Calu3 (cell line): ENCODE data around the gene CAPN2. TPM values are rescaled to one million over a fixed set of nuclear protein-coding genes. Genes with fewer than 3 reads are reported as not detected.
"Not testable (repeated sequence)": the region's sequence is repeated elsewhere in the genome, so short reads cannot be mapped to it uniquely, and the experiment has no call there.

Source experiments
- BruUV-seq: library from RNA; stranded (reverse); fragments of 400-500 nt; replicated peaks from 2 replicates; lab custom pipeline; 2021; lab: Mats Ljungman, UMichigan
- CTCF ChIA-PET: fragments of 300-600 bp; sonication (Branson Sonifier 250); formaldehyde crosslinking; loops from one replicate; lab custom pipeline; 2022; ENCODE audit warnings: antibody characterized with exemption; lab: Charles Lee
- DNase-seq: peaks from one replicate; pipeline ENCODE4 v3.0.0; 2022
- H3K27ac Mint-ChIP-seq: one replicate; pipeline ENCODE4 v1.8.0; 2022; ENCODE audit warnings: mixed read lengths; ENCODE audit not compliant: unreplicated experiment
- H3K27me3 Mint-ChIP-seq: one replicate; pipeline ENCODE4 v1.8.0; 2022; ENCODE audit warnings: mixed read lengths; ENCODE audit not compliant: unreplicated experiment
- H3K36me3 Mint-ChIP-seq: one replicate; pipeline ENCODE4 v1.8.0; 2022; ENCODE audit warnings: mild to moderate bottlenecking, moderate library complexity, mixed read lengths; ENCODE audit not compliant: insufficient read depth, unreplicated experiment
- H3K4me1 Mint-ChIP-seq: one replicate; pipeline ENCODE4 v1.8.0; 2022; ENCODE audit warnings: mild to moderate bottlenecking, low read depth, mixed read lengths; ENCODE audit not compliant: unreplicated experiment
- H3K4me3 Mint-ChIP-seq: one replicate; pipeline ENCODE4 v1.8.0; 2022; ENCODE audit warnings: mild to moderate bottlenecking, low read depth, moderate library complexity, mixed read lengths; ENCODE audit not compliant: unreplicated experiment
- H3K9me3 Mint-ChIP-seq: one replicate; pipeline ENCODE4 v1.8.0; 2022; ENCODE audit warnings: low read depth, mixed read lengths; ENCODE audit not compliant: unreplicated experiment
- CTCF ChIP-seq: fragments of 200-600 bp; IDR thresholded peaks from one replicate; pipeline ENCODE4 v1.8.0; 2022; ENCODE audit warnings: antibody characterized with exemption; ENCODE audit not compliant: unreplicated experiment
- intact Hi-C: fragments of 100-400 bp; cut with micrococcal nuclease; formaldehyde crosslinking; loops from one replicate; pipeline ENCODE4 v1.10.0; 2022; ENCODE audit not compliant: unreplicated experiment
- total RNA-seq: library from RNA; stranded (reverse); gene quantifications from 2 replicates; pipeline ENCODE4 v1.2.3, GENCODE V29; 2022

The CAPN2 gene
- total RNA-seq, 1 experiment from 2014 or later, result 266 TPM

GRCh38 chr1:223731133-223731770, 18.9 kb downstream of the CAPN2 start:
- no TSS peak for BruUV-seq
- Mint-ChIP-seq H3K27ac (peak overlapping the region; percentile 29), H3K4me3 (peak overlapping the region; percentile 37), H3K9me3 (no peaks in the 10 kb centered on the region), H3K36me3 (peaks cover 77% of the 10 kb centered on the region), H3K27me3 (no peaks in the 10 kb centered on the region), H3K4me1 (peaks cover 75% of the 10 kb centered on the region)
- no peak for TF ChIP-seq CTCF
- intact Hi-C loops, result no loop called here
- CTCF ChIA-PET, result interaction anchor here (1.0 to 1.2 kb wide), 2 partner anchors 12 to 24 kb away, joined by 3 read pairs; no protein-coding TSS in a partner anchor
- DNase-seq, result peak; percentile 43

GRCh38 chr1:223732993-223733798, 20.9 kb downstream of the CAPN2 start:
- Mint-ChIP-seq H3K4me1 (peaks cover 73% of the 10 kb centered on the region), H3K4me3 (no peak overlapping the region), H3K36me3 (peaks cover 70% of the 10 kb centered on the region), H3K9me3 (no peaks in the 10 kb centered on the region), H3K27ac (no peak overlapping the region), H3K27me3 (no peaks in the 10 kb centered on the region)
- no peak for DNase-seq
- intact Hi-C loops, result no loop called here
- no peak for TF ChIP-seq CTCF
- no TSS peak for BruUV-seq
- CTCF ChIA-PET, result interaction anchor here (1.1 kb wide), 1 partner anchor 12 kb away, joined by 4 read pairs; no protein-coding TSS in a partner anchor

- Mint-ChIP-seq H3K4me1 (peaks cover 78% of the 10 kb centered on the region), H3K4me3 (no peak overlapping the region), H3K9me3 (no peaks in the 10 kb centered on the region), H3K27ac (no peak overlapping the region), H3K36me3 (peaks cover 73% of the 10 kb centered on the region), H3K27me3 (no peaks in the 10 kb centered on the region)
- no TSS peak for BruUV-seq
- CTCF ChIA-PET, result no interaction called here
- no peak for TF ChIP-seq CTCF
- no peak for DNase-seq
- intact Hi-C loops, result no loop called here
These were observed 21.8 kb downstream of the CAPN2 start for GRCh38 chr1:223733898-223734852.

- H3K9me3 Mint-ChIP-seq, H3K27me3 Mint-ChIP-seq, BruUV-seq, H3K4me3 Mint-ChIP-seq, intact Hi-C loops, DNase-seq: not testable (repeated sequence)
- Mint-ChIP-seq H3K27ac (peak overlapping the region; percentile 3), H3K4me1 (peaks cover 80% of the 10 kb centered on the region), H3K36me3 (peaks cover 69% of the 10 kb centered on the region)
- CTCF ChIA-PET, result interaction anchor here (0.6 kb wide), 1 partner anchor 9 kb away, joined by 3 read pairs; no protein-coding TSS in a partner anchor
These were observed 24.3 kb downstream of the CAPN2 start for GRCh38 chr1:223736638-223737037.
